Mesenchymal stem cell (in vitro differentiated cells and primary cell): Measurements from ENCODE around the gene PEMT.
A peak's percentile ranks its signal among the peaks of the same experiment; 100 is the strongest.

Experiments
- DNase-seq: peaks from one replicate; pipeline ENCODE4 v3.0.0-alpha.2; 2013
- H2AFZ ChIP-seq: one replicate; pipeline ENCODE4 v1.6.1; 2013; ENCODE audit warnings: low read depth, mild to moderate bottlenecking, control low read depth, inconsistent platforms, low read length, moderate library complexity
- H2AK5ac ChIP-seq: 2 replicates; pipeline ENCODE4 v1.6.1; 2013; ENCODE audit warnings: low read length, moderate library complexity, mild to moderate bottlenecking, inconsistent platforms; ENCODE audit not compliant: severe bottlenecking
- H2BK120ac ChIP-seq: one replicate; pipeline ENCODE4 v1.6.1; 2013; ENCODE audit warnings: low read depth, mild to moderate bottlenecking, inconsistent platforms, low read length, moderate library complexity
- H2BK12ac ChIP-seq, 2 experiments: one replicate each; pipeline ENCODE4 v1.6.1; 2013; ENCODE audit warnings: inconsistent platforms in 2 of 2, low read length in 2 of 2, mild to moderate bottlenecking in 2 of 2, moderate library complexity in 2 of 2, control low read depth in 1 of 2
- H2BK15ac ChIP-seq: one replicate; pipeline ENCODE4 v1.6.1; 2013; ENCODE audit warnings: mild to moderate bottlenecking, low read depth, inconsistent platforms; ENCODE audit not compliant: poor library complexity, severe bottlenecking
- H2BK5ac ChIP-seq: 2 replicates; pipeline ENCODE4 v1.6.1; 2013; ENCODE audit warnings: low read depth, mild to moderate bottlenecking, low read length, control low read depth, inconsistent platforms; ENCODE audit not compliant: poor library complexity, severe bottlenecking
- H3K14ac ChIP-seq, 2 experiments: one replicate each; pipeline ENCODE4 v1.6.1; 2013; ENCODE audit warnings: inconsistent platforms in 2 of 2, low read length in 2 of 2, control low read depth in 1 of 2, mild to moderate bottlenecking in 1 of 2, moderate library complexity in 1 of 2
- H3K18ac ChIP-seq, 2 experiments: one replicate each; pipeline ENCODE4 v1.6.1; 2013; ENCODE audit warnings: inconsistent platforms in 2 of 2, low read length in 2 of 2, control low read depth in 1 of 2, low read depth in 1 of 2, mild to moderate bottlenecking in 1 of 2
- H3K23ac ChIP-seq, 2 experiments: one replicate each; pipeline ENCODE4 v1.6.1; 2013; ENCODE audit warnings: inconsistent platforms in 2 of 2, low read length in 2 of 2, mild to moderate bottlenecking in 2 of 2, moderate library complexity in 2 of 2, control low read depth in 1 of 2
- H3K27ac ChIP-seq: 2 replicates; pipeline ENCODE4 v1.5.1; 2013; ENCODE audit warnings: mild to moderate bottlenecking, moderate library complexity, low read length, control low read depth, inconsistent platforms; ENCODE audit not compliant: poor library complexity, severe bottlenecking
- H3K27me3 ChIP-seq, 2 experiments: 2 replicates each; pipeline versions ENCODE4 v1.6.1 to v1.7.0; 2013; ENCODE audit warnings: low read length in 2 of 2, mild to moderate bottlenecking in 2 of 2, moderate library complexity in 2 of 2, control low read depth in 1 of 2, inconsistent platforms in 1 of 2; ENCODE audit not compliant: control insufficient read depth in 1 of 2, insufficient read depth in 1 of 2
- H3K36me3 ChIP-seq, 2 experiments: 2 replicates each; pipeline versions ENCODE4 v1.6.1 to v1.7.0; 2013; ENCODE audit warnings: low read length in 2 of 2, control low read depth in 1 of 2, inconsistent platforms in 1 of 2, low read depth in 1 of 2, mild to moderate bottlenecking in 1 of 2; ENCODE audit not compliant: insufficient read depth in 2 of 2, control insufficient read depth in 1 of 2
- H3K4ac ChIP-seq, 2 experiments: one replicate each; pipeline ENCODE4 v1.6.1; 2013; ENCODE audit warnings: inconsistent platforms in 2 of 2, low read length in 2 of 2, mild to moderate bottlenecking in 2 of 2, moderate library complexity in 2 of 2, control low read depth in 1 of 2, low read depth in 1 of 2
- H3K4me1 ChIP-seq: 2 replicates; pipeline ENCODE4 v1.6.1; 2013; ENCODE audit warnings: low read depth, low read length, control low read depth; ENCODE audit not compliant: control insufficient read depth, insufficient read depth
- H3K4me2 ChIP-seq: 2 replicates; pipeline ENCODE4 v1.6.1; 2013; ENCODE audit warnings: low read length, mild to moderate bottlenecking, inconsistent platforms; ENCODE audit not compliant: poor library complexity, severe bottlenecking
- H3K4me3 ChIP-seq, 2 experiments: 2 replicates each; pipeline versions ENCODE4 v1.5.1 to v1.7.0; 2013; ENCODE audit warnings: low read length in 2 of 2, mild to moderate bottlenecking in 2 of 2, control low read depth in 1 of 2, low read depth in 1 of 2; ENCODE audit not compliant: insufficient read depth in 1 of 2
- H3K79me1 ChIP-seq: replicated peaks from 2 replicates; pipeline ENCODE4 v1.6.1; 2013; ENCODE audit warnings: mild to moderate bottlenecking, control low read depth, low read length, inconsistent platforms; ENCODE audit not compliant: poor library complexity, severe bottlenecking
- H3K9ac ChIP-seq: 2 replicates; pipeline ENCODE4 v1.7.0; 2013; ENCODE audit warnings: mild to moderate bottlenecking, low read length, moderate library complexity
- H3K9me3 ChIP-seq: 2 replicates; pipeline ENCODE4 v1.7.0; 2013; ENCODE audit warnings: mild to moderate bottlenecking, low read length; ENCODE audit not compliant: control insufficient read depth
- H4K8ac ChIP-seq: one replicate; pipeline ENCODE4 v1.6.1; 2013; ENCODE audit warnings: inconsistent platforms, mild to moderate bottlenecking, low read length, moderate library complexity
- H4K91ac ChIP-seq: one replicate; pipeline ENCODE4 v1.6.1; 2013; ENCODE audit warnings: mild to moderate bottlenecking, low read length, inconsistent platforms
- WGBS: methylation state at CpG from one replicate; pipeline ENCODE4 v1.1.7; 2013; ENCODE audit warnings: mixed read lengths; 5-methylcytosine and 5-hydroxymethylcytosine counted together

Gene PEMT

GRCh38 chr17:17598003-17598402, 6.5 kb upstream of the PEMT start:
- 95% methylated on average over 1 of the region's 2 CpGs for WGBS
- Histone ChIP-seq H3K18ac (no peak overlapping the region), H2BK12ac (no peak overlapping the region), H3K4ac (no peak overlapping the region), H3K4me2 (no peak overlapping the region), H3K27ac (no peak overlapping the region), H2BK15ac (no peak overlapping the region), H3K27me3 (peaks cover 0 to 2% of the 10 kb centered on the region in 2 experiments), H2BK120ac (no peak overlapping the region), H4K8ac (no peak overlapping the region), H3K4me3 (no peak overlapping the region), H3K9ac (no peak overlapping the region), H3K4me1 (peaks cover under 1% of the 10 kb centered on the region), H3K36me3 (no peaks in the 10 kb centered on the region), H2AK5ac (no peak overlapping the region), H3K14ac (no peak overlapping the region), H3K9me3 (no peaks in the 10 kb centered on the region), H3K79me1 (peaks cover 3% of the 10 kb centered on the region), H3K23ac (no peak overlapping the region), H2BK5ac (no peak overlapping the region), H4K91ac (no peak overlapping the region), H2AFZ (no peak overlapping the region)
- no peak for DNase-seq

DNA sequence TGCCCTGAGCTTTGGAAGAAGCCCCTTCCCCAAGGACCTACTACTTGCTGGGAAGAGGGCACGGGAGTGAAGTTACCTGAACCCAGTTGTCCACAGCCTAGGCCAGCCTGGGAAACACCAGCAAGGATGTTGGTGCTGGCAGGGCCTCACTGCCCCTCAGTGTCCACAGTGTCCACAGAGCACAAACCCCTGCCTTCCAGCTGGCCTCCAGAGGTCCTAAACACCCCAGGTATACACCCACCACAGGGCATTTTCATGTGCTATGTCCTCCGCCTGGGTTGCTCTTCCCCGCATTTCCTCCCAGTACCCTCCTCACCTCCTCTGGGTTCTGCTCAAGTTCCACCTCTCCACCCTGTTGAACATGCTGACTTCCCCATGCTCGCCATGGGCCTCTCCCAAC, 4.2 kb upstream of the PEMT start:
- H4K8ac ChIP-seq = no peak overlapping the region
- no peak overlapping the region for H3K27ac ChIP-seq
- H3K4me1 ChIP-seq = peaks cover 10% of the 10 kb centered on the region
- no peak overlapping the region for H3K9ac ChIP-seq
- H3K18ac ChIP-seq = no peak overlapping the region
- no peaks in the 10 kb centered on the region for H3K27me3 ChIP-seq
- H2BK12ac ChIP-seq = no peak overlapping the region
- no peak overlapping the region for H3K4me2 ChIP-seq
- H3K9me3 ChIP-seq = no peaks in the 10 kb centered on the region
- H2BK15ac ChIP-seq = no peak overlapping the region
- H3K4me3 ChIP-seq = peak overlapping the region in 1 of 2 experiments; percentile 14
- no peak overlapping the region for H2AFZ ChIP-seq
- no peak overlapping the region for H3K4ac ChIP-seq
- DNase-seq = no peak
- no peak overlapping the region for H2BK5ac ChIP-seq
- H3K14ac ChIP-seq = no peak overlapping the region
- 88% methylated on average over 3 of the region's 4 CpGs for WGBS
- H2AK5ac ChIP-seq = no peak overlapping the region
- H3K36me3 ChIP-seq = no peaks in the 10 kb centered on the region
- no peak overlapping the region for H3K23ac ChIP-seq
- no peak overlapping the region for H4K91ac ChIP-seq
- peaks cover 11% of the 10 kb centered on the region for H3K79me1 ChIP-seq
- no peak overlapping the region for H2BK120ac ChIP-seq

DNA sequence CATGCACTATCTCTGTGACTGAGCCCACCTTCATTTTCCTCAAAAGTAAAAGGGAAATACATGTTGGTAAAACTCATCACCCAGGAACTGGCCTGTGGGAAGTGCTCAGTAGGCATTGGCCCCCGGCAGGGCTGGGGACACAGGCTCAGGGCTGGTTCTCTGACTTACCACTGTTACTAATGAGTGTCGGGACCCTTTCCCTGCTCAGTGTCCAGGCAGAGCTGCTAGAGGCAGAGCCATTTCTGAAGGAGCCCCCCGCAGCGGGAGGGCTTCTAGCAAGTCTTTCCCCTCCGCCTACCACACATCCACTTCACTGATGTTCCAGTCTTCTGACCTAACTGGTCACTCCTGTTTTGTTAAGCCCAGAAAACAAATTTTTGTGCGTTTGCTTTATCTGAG, 1.7 kb upstream of the PEMT start:
- DNase-seq = no peak
- Histone ChIP-seq H3K79me1 (peaks cover 25% of the 10 kb centered on the region), H3K23ac (no peak overlapping the region), H3K18ac (no peak overlapping the region), H4K8ac (no peak overlapping the region), H3K4me3 (peak overlapping the region in 1 of 2 experiments; percentile 97), H3K27ac (no peak overlapping the region), H2BK15ac (no peak overlapping the region), H3K9ac (no peak overlapping the region), H3K4me1 (peaks cover 20% of the 10 kb centered on the region), H2BK5ac (no peak overlapping the region), H3K4ac (no peak overlapping the region), H3K4me2 (no peak overlapping the region), H3K14ac (no peak overlapping the region), H3K36me3 (no peaks in the 10 kb centered on the region), H2BK12ac (no peak overlapping the region), H3K9me3 (no peaks in the 10 kb centered on the region), H3K27me3 (no peaks in the 10 kb centered on the region), H2AK5ac (no peak overlapping the region), H4K91ac (no peak overlapping the region), H2BK120ac (no peak overlapping the region), H2AFZ (no peak overlapping the region)
- WGBS = 94% methylated on average over 6 of the region's 6 CpGs

DNA sequence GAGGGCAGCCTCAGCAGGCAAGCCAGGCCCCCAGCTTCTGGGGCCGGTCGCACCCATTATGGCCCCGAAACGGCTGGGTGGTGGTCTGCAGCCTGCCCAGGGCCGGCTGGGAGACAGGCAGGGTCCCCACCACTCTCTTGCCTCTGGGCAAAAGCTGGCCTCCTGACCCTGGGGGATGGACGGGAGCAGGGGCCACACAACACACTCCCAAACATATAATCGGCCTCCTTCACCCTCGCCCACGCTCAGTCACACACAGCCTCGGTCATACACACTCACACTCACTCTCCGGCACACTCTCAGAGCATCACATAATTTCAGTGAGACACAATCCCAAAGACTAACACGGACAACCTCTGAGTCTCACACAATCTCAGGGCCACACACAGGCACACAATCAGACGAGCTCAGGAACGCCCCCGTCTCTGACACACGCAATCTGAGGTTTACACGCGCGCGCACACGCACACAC, 589 bp downstream of the PEMT start:
- H3K79me1 ChIP-seq = peaks cover 28% of the 10 kb centered on the region
- no peaks in the 10 kb centered on the region for H3K36me3 ChIP-seq
- no peak overlapping the region for H3K27ac ChIP-seq
- peak overlapping the region in 1 of 2 experiments; percentile 66 for H3K23ac ChIP-seq
- peak overlapping the region; percentile 6 to 94 for H3K18ac ChIP-seq
- H3K14ac ChIP-seq = peak overlapping the region in 1 of 2 experiments; percentile 94
- peaks cover 23% of the 10 kb centered on the region for H3K4me1 ChIP-seq
- H2BK5ac ChIP-seq = no peak overlapping the region
- peak overlapping the region in 1 of 2 experiments; percentile 34 for H3K4ac ChIP-seq
- peak overlapping the region; percentile 92 for H3K4me2 ChIP-seq
- DNase-seq = no peak
- no peak overlapping the region for H2BK15ac ChIP-seq
- no peak overlapping the region for H2BK120ac ChIP-seq
- H2BK12ac ChIP-seq = peak overlapping the region in 1 of 2 experiments; percentile 64
- 4% methylated on average over 21 of the region's 21 CpGs for WGBS
- H2AK5ac ChIP-seq = no peak overlapping the region
- no peak overlapping the region for H4K91ac ChIP-seq
- peak overlapping the region; percentile 92 for H3K9ac ChIP-seq
- no peaks in the 10 kb centered on the region for H3K9me3 ChIP-seq
- H3K27me3 ChIP-seq = no peaks in the 10 kb centered on the region
- H4K8ac ChIP-seq = no peak overlapping the region
- H3K4me3 ChIP-seq = peak overlapping the region; percentile 74 to 97
- H2AFZ ChIP-seq = peak overlapping the region; percentile 98
